K562 (cell line): ENCODE measurements around the gene RAB14.

Source experiments
- GATA2 ChIP-seq: sonication (generic); formaldehyde crosslinking; IDR thresholded peaks from 2 replicates; pipeline ENCODE4 v1.4.0; 2020; ENCODE audit warnings: mild to moderate bottlenecking, missing genetic modification reagents
- HDAC2 ChIP-seq: fragments of 450-650 bp; IDR thresholded peaks from 2 replicates; pipeline ENCODE4 v1.6.1; 2016; ENCODE audit warnings: mild to moderate bottlenecking
- HDAC6 ChIP-seq: IDR thresholded peaks from 2 replicates; pipeline ENCODE4 v1.6.1; 2012; ENCODE audit warnings: low read depth, mild to moderate bottlenecking, control low read depth, inconsistent platforms, low read length, moderate library complexity
- NEUROD1 ChIP-seq: fragments of 150-350 bp; IDR thresholded peaks from 2 replicates; pipeline ENCODE4 v1.6.1; 2014; ENCODE audit warnings: borderline replicate concordance, low read length, low read depth; ENCODE audit not compliant: partially characterized antibody
- RBBP5 ChIP-seq: fragments of 200-600 bp; sonication (generic); IDR thresholded peaks from 2 replicates; pipeline ENCODE4 v1.6.1; 2012; ENCODE audit warnings: borderline replicate concordance, mild to moderate bottlenecking, low read length, control low read depth, inconsistent platforms; ENCODE audit not compliant: insufficient read depth, poor library complexity, severe bottlenecking
- ZKSCAN1 ChIP-seq: fragments of 150-350 bp; IDR thresholded peaks from 2 replicates; pipeline ENCODE4 v1.6.1; 2016; ENCODE audit warnings: low read depth, low read length
- ZNF232 ChIP-seq: sonication (generic); formaldehyde crosslinking; IDR thresholded peaks from 2 replicates; pipeline ENCODE4 v1.8.0; 2022; ENCODE audit warnings: mild to moderate bottlenecking, missing genetic modification reagents
- ZNF830 ChIP-seq: fragments of 250-450 bp; sonication (Bioruptor Pico); IDR thresholded peaks from 2 replicates; pipeline ENCODE4 v1.5.0; 2021; ENCODE audit warnings: mild to moderate bottlenecking
- TF ChIP-seq, protein P1 (sequence below), 3 experiments: IDR thresholded peaks in 2 of 3; conservative IDR thresholded peaks in 1 of 3; 2 replicates each; pipeline ENCODE4 v1.5.1; 2011 to 2012; ENCODE audit warnings: low read length in 3 of 3, mild to moderate bottlenecking in 3 of 3, control low read depth in 2 of 3, improper control_type of control experiment in 1 of 3, inconsistent platforms in 1 of 3, low read depth in 1 of 3, mixed read lengths in 1 of 3, moderate library complexity in 1 of 3; ENCODE audit not compliant: insufficient read depth in 2 of 3
- TF ChIP-seq, protein P2 (sequence below): sonication (generic); formaldehyde crosslinking; IDR thresholded peaks from 2 replicates; pipeline ENCODE4 v1.9.0; 2022; ENCODE audit warnings: mild to moderate bottlenecking, missing genetic modification reagents
- TF ChIP-seq, protein P3 (sequence below), 3 experiments: fragments of 200-800 bp in 1 of 3; fragments of 250-450 bp in 1 of 3; fragments of 450-650 bp in 1 of 3; sonication (Bioruptor Pico) in 1 of 3; sonication (Bioruptor generic) in 1 of 3; formaldehyde crosslinking in 1 of 3; IDR thresholded peaks; 2 replicates each; pipeline versions ENCODE4 v1.6.1 to v1.8.0; 2016 to 2022; ENCODE audit warnings: mild to moderate bottlenecking in 2 of 3, missing genetic modification characterization in 2 of 3, missing compliant biosample characterization in 1 of 3, moderate library complexity in 1 of 3

DNA sequence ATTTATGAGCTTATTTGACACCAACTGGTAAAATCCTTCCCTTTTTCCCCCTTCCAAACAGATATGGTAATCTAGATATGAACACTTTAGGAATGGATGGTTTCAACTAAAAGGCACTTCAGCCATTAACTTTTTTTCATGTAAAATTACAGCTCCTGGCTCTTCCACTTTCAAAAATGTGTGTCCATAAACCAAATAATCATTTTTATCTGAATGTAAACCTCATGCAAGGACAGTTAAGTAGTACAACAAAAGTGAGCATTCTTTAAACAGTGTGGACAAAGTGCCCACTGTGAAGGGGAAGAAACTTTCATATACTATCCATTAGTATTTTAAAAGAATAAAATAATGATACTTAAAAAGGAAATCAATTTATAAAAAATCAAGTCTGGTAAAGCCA is 17.2 kb downstream of the RAB14 start:
- TF ChIP-seq, protein P1, sequence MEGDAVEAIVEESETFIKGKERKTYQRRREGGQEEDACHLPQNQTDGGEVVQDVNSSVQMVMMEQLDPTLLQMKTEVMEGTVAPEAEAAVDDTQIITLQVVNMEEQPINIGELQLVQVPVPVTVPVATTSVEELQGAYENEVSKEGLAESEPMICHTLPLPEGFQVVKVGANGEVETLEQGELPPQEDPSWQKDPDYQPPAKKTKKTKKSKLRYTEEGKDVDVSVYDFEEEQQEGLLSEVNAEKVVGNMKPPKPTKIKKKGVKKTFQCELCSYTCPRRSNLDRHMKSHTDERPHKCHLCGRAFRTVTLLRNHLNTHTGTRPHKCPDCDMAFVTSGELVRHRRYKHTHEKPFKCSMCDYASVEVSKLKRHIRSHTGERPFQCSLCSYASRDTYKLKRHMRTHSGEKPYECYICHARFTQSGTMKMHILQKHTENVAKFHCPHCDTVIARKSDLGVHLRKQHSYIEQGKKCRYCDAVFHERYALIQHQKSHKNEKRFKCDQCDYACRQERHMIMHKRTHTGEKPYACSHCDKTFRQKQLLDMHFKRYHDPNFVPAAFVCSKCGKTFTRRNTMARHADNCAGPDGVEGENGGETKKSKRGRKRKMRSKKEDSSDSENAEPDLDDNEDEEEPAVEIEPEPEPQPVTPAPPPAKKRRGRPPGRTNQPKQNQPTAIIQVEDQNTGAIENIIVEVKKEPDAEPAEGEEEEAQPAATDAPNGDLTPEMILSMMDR (IDR thresholded peaks at IDR 0.05 in 2 of 3, conservative IDR thresholded peaks at IDR 0.05 in 1 of 3; ENCODE audit: insufficient read depth in 2 of 3, low read depth in 1 of 3, low read length in 3 of 3) = no peak
- TF ChIP-seq, protein P2, sequence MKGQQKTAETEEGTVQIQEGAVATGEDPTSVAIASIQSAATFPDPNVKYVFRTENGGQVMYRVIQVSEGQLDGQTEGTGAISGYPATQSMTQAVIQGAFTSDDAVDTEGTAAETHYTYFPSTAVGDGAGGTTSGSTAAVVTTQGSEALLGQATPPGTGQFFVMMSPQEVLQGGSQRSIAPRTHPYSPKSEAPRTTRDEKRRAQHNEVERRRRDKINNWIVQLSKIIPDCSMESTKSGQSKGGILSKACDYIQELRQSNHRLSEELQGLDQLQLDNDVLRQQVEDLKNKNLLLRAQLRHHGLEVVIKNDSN (CRISPR knock-in tag) = no peak
- TF ChIP-seq HDAC6 (no peak), ZKSCAN1 (no peak), ZNF830 (CRISPR knock-in tag) (no peak), ZNF232 (no peak), NEUROD1 (no peak), GATA2 (no peak), RBBP5 (no peak), HDAC2 (no peak)
- TF ChIP-seq, protein P3, sequence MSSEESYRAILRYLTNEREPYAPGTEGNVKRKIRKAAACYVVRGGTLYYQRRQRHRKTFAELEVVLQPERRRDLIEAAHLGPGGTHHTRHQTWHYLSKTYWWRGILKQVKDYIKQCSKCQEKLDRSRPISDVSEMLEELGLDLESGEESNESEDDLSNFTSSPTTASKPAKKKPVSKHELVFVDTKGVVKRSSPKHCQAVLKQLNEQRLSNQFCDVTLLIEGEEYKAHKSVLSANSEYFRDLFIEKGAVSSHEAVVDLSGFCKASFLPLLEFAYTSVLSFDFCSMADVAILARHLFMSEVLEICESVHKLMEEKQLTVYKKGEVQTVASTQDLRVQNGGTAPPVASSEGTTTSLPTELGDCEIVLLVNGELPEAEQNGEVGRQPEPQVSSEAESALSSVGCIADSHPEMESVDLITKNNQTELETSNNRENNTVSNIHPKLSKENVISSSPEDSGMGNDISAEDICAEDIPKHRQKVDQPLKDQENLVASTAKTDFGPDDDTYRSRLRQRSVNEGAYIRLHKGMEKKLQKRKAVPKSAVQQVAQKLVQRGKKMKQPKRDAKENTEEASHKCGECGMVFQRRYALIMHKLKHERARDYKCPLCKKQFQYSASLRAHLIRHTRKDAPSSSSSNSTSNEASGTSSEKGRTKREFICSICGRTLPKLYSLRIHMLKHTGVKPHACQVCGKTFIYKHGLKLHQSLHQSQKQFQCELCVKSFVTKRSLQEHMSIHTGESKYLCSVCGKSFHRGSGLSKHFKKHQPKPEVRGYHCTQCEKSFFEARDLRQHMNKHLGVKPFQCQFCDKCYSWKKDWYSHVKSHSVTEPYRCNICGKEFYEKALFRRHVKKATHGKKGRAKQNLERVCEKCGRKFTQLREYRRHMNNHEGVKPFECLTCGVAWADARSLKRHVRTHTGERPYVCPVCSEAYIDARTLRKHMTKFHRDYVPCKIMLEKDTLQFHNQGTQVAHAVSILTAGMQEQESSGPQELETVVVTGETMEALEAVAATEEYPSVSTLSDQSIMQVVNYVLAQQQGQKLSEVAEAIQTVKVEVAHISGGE (CRISPR knock-in tag; IDR thresholded peaks at IDR 0.05) = no peak
